Esophagus squamous epithelium (tissue), 5 donors: ENCODE data around the gene AADACL2. TPM values are rescaled to one million over a fixed set of nuclear protein-coding genes. Genes with fewer than 3 reads are reported as not detected.
"Not testable (repeated sequence)": the region's sequence is repeated elsewhere in the genome, so short reads cannot be mapped to it uniquely, and the experiment has no call there.

ENCODE experiments used
- DNase-seq: peaks from one replicate; lab custom pipeline; 2025; lab: John Stamatoyannopoulos, UW
- H3K27ac ChIP-seq, 4 donors: fragments of 200-600 bp; sonication (generic); one replicate each; pipeline ENCODE4 v1.5.1; 2016 to 2019; ENCODE audit warnings: mild to moderate bottlenecking in 1 of 4
- H3K27me3 ChIP-seq, 4 donors: fragments of 200-600 bp; sonication (generic); 1 replicate in 3 of 4; 2 replicates in 1 of 4; pipeline versions ENCODE4 v1.5.1 to v1.6.0; 2017 to 2021; ENCODE audit warnings: antibody characterized with exemption in 1 of 4
- H3K36me3 ChIP-seq, 3 donors: fragments of 200-600 bp; sonication (generic); one replicate each; pipeline ENCODE4 v1.5.1; 2016 to 2019
- H3K4me1 ChIP-seq, 3 donors: fragments of 200-600 bp; sonication (generic); one replicate each; pipeline ENCODE4 v1.5.1; 2017 to 2019
- H3K4me3 ChIP-seq, 4 donors: fragments of 200-600 bp; sonication (generic); 1 replicate in 3 of 4; 2 replicates in 1 of 4; pipeline ENCODE4 v1.5.1; 2016 to 2019; ENCODE audit warnings: mild to moderate bottlenecking in 2 of 4, moderate library complexity in 1 of 4
- H3K9me3 ChIP-seq, 3 donors: fragments of 200-600 bp; sonication (generic); one replicate each; pipeline ENCODE4 v1.5.1; 2016 to 2019
- POLR2A ChIP-seq, 4 donors: fragments of 450-650 bp; IDR thresholded peaks; one replicate each; pipeline ENCODE4 v1.6.1; 2017; ENCODE audit warnings: antibody characterized with exemption in 4 of 4, mild to moderate bottlenecking in 4 of 4, moderate library complexity in 3 of 4
- WGBS, 2 donors: methylation state at CpG; one replicate each; pipeline ENCODE4 v1.1.5; 2018; 5-methylcytosine and 5-hydroxymethylcytosine counted together
- intact Hi-C: fragments of 100-400 bp; cut with DNase I; formaldehyde crosslinking; loops from one replicate; pipeline ENCODE4 v1.15.0; 2022
- total RNA-seq, 4 donors: library from RNA; depleted of rRNA; stranded (reverse); fragments of >200 nt; gene quantifications; one replicate each; pipeline ENCODE4 v1.1.0, GENCODE V29; 2016
- TF ChIP-seq, protein P1 (sequence below), 6 experiments: fragments of 450-650 bp in 4 of 6; fragments of 200-600 bp in 2 of 6; sonication (generic) in 2 of 6; IDR thresholded peaks; one replicate each; pipeline ENCODE4 v1.5.1; 2016 to 2019; ENCODE audit warnings: antibody characterized with exemption in 6 of 6, mild to moderate bottlenecking in 4 of 6, moderate library complexity in 4 of 6
- donor health status: DM: yes; HTN: yes; CAD: no.

Gene AADACL2
- total RNA-seq, 4 donors from 2014 or later = 0.18 to 0.47 (median 0.19) TPM; not detected in 1

GRCh38 chr3:151789853-151790463 is 56.2 kb downstream of the AADACL2 start:
- WGBS, 2 donors = 53 to 67% methylated on average over 1 of the region's 1 CpG
- no peaks in the 10 kb centered on the region for H3K36me3 ChIP-seq
- no peak overlapping the region for H3K4me3 ChIP-seq
- no peaks in the 10 kb centered on the region for H3K27me3 ChIP-seq
- intact Hi-C loops = no loop called here
- no peaks in the 10 kb centered on the region for H3K9me3 ChIP-seq
- no peak overlapping the region for H3K27ac ChIP-seq
- H3K4me1 ChIP-seq = peaks cover 0 to 20% (median under 1%) of the 10 kb centered on the region in 3 donors
- no peak for TF ChIP-seq POLR2A (IDR thresholded peaks at IDR 0.05)
- TF ChIP-seq, protein P1, sequence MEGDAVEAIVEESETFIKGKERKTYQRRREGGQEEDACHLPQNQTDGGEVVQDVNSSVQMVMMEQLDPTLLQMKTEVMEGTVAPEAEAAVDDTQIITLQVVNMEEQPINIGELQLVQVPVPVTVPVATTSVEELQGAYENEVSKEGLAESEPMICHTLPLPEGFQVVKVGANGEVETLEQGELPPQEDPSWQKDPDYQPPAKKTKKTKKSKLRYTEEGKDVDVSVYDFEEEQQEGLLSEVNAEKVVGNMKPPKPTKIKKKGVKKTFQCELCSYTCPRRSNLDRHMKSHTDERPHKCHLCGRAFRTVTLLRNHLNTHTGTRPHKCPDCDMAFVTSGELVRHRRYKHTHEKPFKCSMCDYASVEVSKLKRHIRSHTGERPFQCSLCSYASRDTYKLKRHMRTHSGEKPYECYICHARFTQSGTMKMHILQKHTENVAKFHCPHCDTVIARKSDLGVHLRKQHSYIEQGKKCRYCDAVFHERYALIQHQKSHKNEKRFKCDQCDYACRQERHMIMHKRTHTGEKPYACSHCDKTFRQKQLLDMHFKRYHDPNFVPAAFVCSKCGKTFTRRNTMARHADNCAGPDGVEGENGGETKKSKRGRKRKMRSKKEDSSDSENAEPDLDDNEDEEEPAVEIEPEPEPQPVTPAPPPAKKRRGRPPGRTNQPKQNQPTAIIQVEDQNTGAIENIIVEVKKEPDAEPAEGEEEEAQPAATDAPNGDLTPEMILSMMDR (IDR thresholded peaks at IDR 0.05) = no peak
- no peak for DNase-seq

DNA sequence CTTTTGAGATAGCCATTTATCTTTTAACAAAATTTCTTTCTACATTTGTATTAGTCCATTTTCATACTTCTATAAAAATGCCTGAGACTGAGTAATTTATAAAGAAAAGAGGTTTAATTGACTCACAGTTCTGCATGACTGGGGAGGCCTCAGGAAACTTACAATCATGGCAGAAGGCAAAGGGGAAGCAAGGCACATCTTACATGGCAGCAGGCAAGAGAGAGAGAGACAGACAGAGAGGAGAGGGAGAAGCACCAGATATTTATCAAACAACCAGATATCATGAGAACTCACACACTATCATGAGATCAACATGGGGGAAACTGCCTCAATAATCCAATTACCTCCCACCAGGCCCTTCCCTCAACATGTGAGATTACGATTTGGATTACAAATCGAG is 57.0 kb downstream of the AADACL2 start:
- H3K9me3 ChIP-seq, intact Hi-C loops, H3K36me3 ChIP-seq, H3K4me3 ChIP-seq, H3K27me3 ChIP-seq, DNase-seq, H3K27ac ChIP-seq: not testable (repeated sequence)
- peaks cover 0 to 28% (median 4%) of the 10 kb centered on the region in 3 donors for H3K4me1 ChIP-seq
- 81 to 89% methylated on average over 2 of the region's 2 CpGs for WGBS, 2 donors

DNA sequence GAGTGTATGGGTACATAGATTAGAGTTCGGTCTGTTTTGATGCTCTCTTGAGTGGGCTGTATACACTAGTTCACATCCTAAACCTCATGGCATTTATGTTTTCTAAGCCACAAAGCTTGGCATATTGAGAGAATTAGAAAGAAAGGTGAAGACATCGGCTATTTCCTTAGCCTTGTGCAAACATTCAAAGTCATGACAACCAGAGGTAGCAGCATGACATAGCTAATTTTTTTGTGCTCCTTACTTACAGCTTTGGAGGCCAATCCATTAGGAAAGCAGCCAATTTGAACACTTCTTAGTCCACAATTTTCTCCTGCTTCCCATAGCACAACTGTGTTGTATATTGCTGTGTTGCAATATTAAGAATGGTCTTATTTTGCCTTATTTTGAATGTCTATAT is 58.7 kb downstream of the AADACL2 start:
- H3K4me1 ChIP-seq = peaks cover 0 to 28% (median 4%) of the 10 kb centered on the region in 3 donors
- H3K36me3 ChIP-seq = no peaks in the 10 kb centered on the region
- H3K27ac ChIP-seq = no peak overlapping the region
- no peaks in the 10 kb centered on the region for H3K9me3 ChIP-seq
- intact Hi-C loops = no loop called here
- DNase-seq = no peak
- no peak for TF ChIP-seq POLR2A (IDR thresholded peaks at IDR 0.05)
- TF ChIP-seq, protein P1 (IDR thresholded peaks at IDR 0.05) = no peak
- H3K4me3 ChIP-seq = no peak overlapping the region
- WGBS, 2 donors = 67 to 79% methylated on average over 2 of the region's 2 CpGs
- H3K27me3 ChIP-seq = no peaks in the 10 kb centered on the region

DNA sequence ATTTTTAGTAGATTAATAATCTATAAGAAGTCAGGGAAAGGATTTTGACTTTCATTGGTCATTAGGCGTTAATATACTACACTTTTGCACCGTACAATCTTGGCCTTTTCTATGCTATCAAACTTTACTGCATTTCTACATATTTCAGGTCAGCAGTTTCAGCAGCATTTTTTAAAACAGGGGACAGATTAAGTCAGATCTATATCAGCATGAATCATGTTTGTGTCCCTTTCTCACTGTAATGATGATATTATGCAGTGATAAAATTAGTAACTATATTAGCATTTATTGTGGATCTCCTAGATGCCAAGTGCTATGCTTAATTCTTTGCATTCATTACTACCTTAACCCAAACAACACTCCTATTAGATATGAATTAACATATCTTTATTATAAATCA is 59.9 kb downstream of the AADACL2 start:
- Histone ChIP-seq H3K27me3 (no peaks in the 10 kb centered on the region), H3K27ac (no peak overlapping the region), H3K36me3 (no peaks in the 10 kb centered on the region), H3K9me3 (no peaks in the 10 kb centered on the region), H3K4me3 (no peak overlapping the region), H3K4me1 (peaks cover 0 to 28% (median 4%) of the 10 kb centered on the region in 3 donors)
- intact Hi-C loops = no loop called here
- 69 to 75% methylated on average over 2 of the region's 2 CpGs for WGBS, 2 donors
- TF ChIP-seq POLR2A (IDR thresholded peaks at IDR 0.05) = no peak
- TF ChIP-seq, protein P1 (IDR thresholded peaks at IDR 0.05) = no peak
- no peak for DNase-seq

- Histone ChIP-seq H3K27ac (no peak overlapping the region), H3K9me3 (no peaks in the 10 kb centered on the region), H3K4me1 (peaks cover 0 to 28% (median 4%) of the 10 kb centered on the region in 3 donors), H3K27me3 (no peaks in the 10 kb centered on the region), H3K36me3 (no peaks in the 10 kb centered on the region), H3K4me3 (no peak overlapping the region)
- DNase-seq = no peak
- 66 to 77% methylated on average over 2 of the region's 2 CpGs for WGBS, 2 donors
- intact Hi-C loops = no loop called here
- TF ChIP-seq, protein P1 (IDR thresholded peaks at IDR 0.05) = no peak
- TF ChIP-seq POLR2A (IDR thresholded peaks at IDR 0.05) = no peak
Observed at GRCh38 chr3:151794080-151794479, 60.4 kb downstream of the AADACL2 start.
